HepG2 (cell line): ENCODE measurements around the gene TUBB. TPM values are rescaled to one million over a fixed set of nuclear protein-coding genes. Genes with fewer than 3 reads are reported as not detected.

Experiments used
- CREB3 ChIP-seq: sonication (generic); formaldehyde crosslinking; IDR thresholded peaks from 2 replicates; pipeline ENCODE4 v1.5.0; 2020; ENCODE audit warnings: missing genetic modification reagents
- E2F5 ChIP-seq: sonication (generic); formaldehyde crosslinking; conservative IDR thresholded peaks from 2 replicates; pipeline ENCODE4 v1.4.0; 2020; ENCODE audit warnings: missing genetic modification reagents
- MXI1 ChIP-seq: IDR thresholded peaks from 3 replicates; pipeline ENCODE4 v1.6.1; 2012; ENCODE audit warnings: low read depth, low read length, inconsistent platforms, borderline replicate concordance
- NR1H2 ChIP-seq: sonication (generic); formaldehyde crosslinking; IDR thresholded peaks from 2 replicates; pipeline ENCODE4 v1.8.1; 2022; ENCODE audit warnings: low read depth, missing genetic modification reagents, borderline replicate concordance
- NR2F2 ChIP-seq: IDR thresholded peaks from 2 replicates; pipeline ENCODE4 v1.6.1; 2012; ENCODE audit warnings: low read depth, inconsistent platforms, borderline replicate concordance
- PHF8 ChIP-seq: sonication (generic); formaldehyde crosslinking; IDR thresholded peaks from 2 replicates; pipeline ENCODE4 v1.5.0; 2020; ENCODE audit warnings: missing genetic modification reagents
- SMYD3 ChIP-seq: sonication (generic); formaldehyde crosslinking; IDR thresholded peaks from 2 replicates; pipeline ENCODE4 v1.8.1; 2023; ENCODE audit warnings: mild to moderate bottlenecking, missing genetic modification reagents
- SOX13 ChIP-seq, 3 experiments: fragments of 450-650 bp in 1 of 3; sonication (generic) in 1 of 3; formaldehyde crosslinking in 1 of 3; IDR thresholded peaks in 2 of 3; conservative IDR thresholded peaks in 1 of 3; 2 replicates each; pipeline versions ENCODE4 v1.5.0 to v1.6.1; 2016 to 2020; ENCODE audit warnings: antibody characterized with exemption in 1 of 3, mild to moderate bottlenecking in 1 of 3, missing compliant biosample characterization in 1 of 3, missing genetic modification reagents in 1 of 3, moderate library complexity in 1 of 3
- SP2 ChIP-seq: sonication (generic); formaldehyde crosslinking; IDR thresholded peaks from 2 replicates; pipeline ENCODE4 v1.5.1; 2020; ENCODE audit warnings: mild to moderate bottlenecking, missing genetic modification reagents
- TSC22D2 ChIP-seq: sonication (generic); formaldehyde crosslinking; IDR thresholded peaks from 2 replicates; pipeline ENCODE4 v1.5.1; 2020; ENCODE audit warnings: missing genetic modification reagents, mild to moderate bottlenecking, borderline replicate concordance
- ZBTB4 ChIP-seq: sonication (generic); formaldehyde crosslinking; IDR thresholded peaks from 2 replicates; pipeline ENCODE4 v1.4.0; 2020; ENCODE audit warnings: missing genetic modification reagents, mild to moderate bottlenecking, borderline replicate concordance
- ZNF326 ChIP-seq: sonication (generic); formaldehyde crosslinking; IDR thresholded peaks from 2 replicates; pipeline ENCODE4 v1.4.0; 2020; ENCODE audit warnings: missing genetic modification reagents, borderline replicate concordance
- ZNF33A ChIP-seq: sonication (generic); formaldehyde crosslinking; IDR thresholded peaks from 2 replicates; pipeline ENCODE4 v1.5.1; 2020; ENCODE audit warnings: missing genetic modification reagents, mild to moderate bottlenecking, moderate library complexity, borderline replicate concordance
- ZNF382 ChIP-seq: sonication (generic); formaldehyde crosslinking; IDR thresholded peaks from 2 replicates; pipeline ENCODE4 v1.5.0; 2020; ENCODE audit warnings: missing genetic modification reagents, mild to moderate bottlenecking, borderline replicate concordance
- ZNF550 ChIP-seq: sonication (generic); formaldehyde crosslinking; IDR thresholded peaks from 2 replicates; pipeline ENCODE4 v1.4.0; 2020; ENCODE audit warnings: mild to moderate bottlenecking, missing genetic modification reagents, borderline replicate concordance
- ZNF629 ChIP-seq: sonication (generic); formaldehyde crosslinking; conservative IDR thresholded peaks from 2 replicates; pipeline ENCODE4 v1.5.0; 2020; ENCODE audit warnings: missing genetic modification reagents
- ZNF747 ChIP-seq: sonication (generic); formaldehyde crosslinking; IDR thresholded peaks from 2 replicates; pipeline ENCODE4 v1.8.1; 2023; ENCODE audit warnings: missing genetic modification reagents, mild to moderate bottlenecking, borderline replicate concordance
- ZNF788 ChIP-seq: sonication (generic); formaldehyde crosslinking; IDR thresholded peaks from 2 replicates; pipeline ENCODE4 v1.5.0; 2020; ENCODE audit warnings: mild to moderate bottlenecking, missing genetic modification reagents, borderline replicate concordance
- ZNF816 ChIP-seq: sonication (generic); formaldehyde crosslinking; IDR thresholded peaks from 2 replicates; pipeline ENCODE4 v1.8.0; 2022; ENCODE audit warnings: missing genetic modification reagents, mild to moderate bottlenecking, borderline replicate concordance
- ZSCAN5A ChIP-seq: sonication (generic); formaldehyde crosslinking; IDR thresholded peaks from 2 replicates; pipeline ENCODE4 v1.8.0; 2022; ENCODE audit warnings: mild to moderate bottlenecking, missing genetic modification reagents, borderline replicate concordance
- polyA plus RNA-seq, 8 experiments: library from polyadenylated mRNA; depleted of rRNA in 3 of 8; stranded (reverse) in 7 of 8; unstranded in 1 of 8; fragments of >200 nt; fragmentation: Illumina TruSeq in 4 of 8; extraction: Trizol in 4 of 8; gene quantifications; 2 replicates each; pipeline versions ENCODE4 v1.2.1 to v1.2.3, GENCODE V29; 2011 to 2016; ENCODE audit warnings: low read depth in 4 of 8, missing spikeins in 1 of 8, mixed read lengths in 1 of 8; ENCODE audit not compliant: insufficient read depth in 1 of 8
- total RNA-seq, 5 experiments: library from RNA; depleted of rRNA; stranded (reverse); fragments of >200 nt; fragmentation: Illumina TruSeq; extraction: Trizol; gene quantifications; 2 replicates each; pipeline ENCODE4 v1.2.3, GENCODE V29; 2016; ENCODE audit warnings: low read depth in 1 of 5

TUBB gene
- total and polyA plus RNA-seq, 2 of the 13 experiments (the other 11 are each of a cell fraction or from before 2014, with no cell fraction given) = 911 to 1,163 TPM

GRCh38 chr6:30763618-30764489, 43.7 kb downstream of the TUBB start (continued):
- TF ChIP-seq ZSCAN5A (CRISPR knock-in tag) = peak; percentile 17; the same call in 1 of the 2 replicates
- TF ChIP-seq ZBTB4 (CRISPR knock-in tag) = 0 out of 2 replicates have a peak, but pooled peaks have one; percentile 43
- TF ChIP-seq ZNF788 (CRISPR knock-in tag) = peak; percentile 92; the same call in 1 of the 2 replicates
- no peak; the same call in 2 of the 3 replicates for TF ChIP-seq MXI1
- TF ChIP-seq ZNF326 = no peak
- TF ChIP-seq CREB3 = peak; percentile 78; the same call in 1 of the 2 replicates
- TF ChIP-seq ZNF629 = peak; percentile 75; the same call in 1 of the 2 replicates
- TF ChIP-seq ZNF747 (CRISPR knock-in tag) = peak; percentile 84; the same call in 1 of the 2 replicates
- peak; percentile 96 for TF ChIP-seq SOX13 (IDR thresholded peaks at IDR 0.05)
- peak; percentile 94 to 99; a peak in 3 of 4 replicates for TF ChIP-seq SOX13 (CRISPR knock-in tag; conservative IDR thresholded peaks at IDR 0.05 in 1 of 2, IDR thresholded peaks at IDR 0.05 in 1 of 2)
- no peak for TF ChIP-seq ZNF382 (CRISPR knock-in tag)
- no peak for TF ChIP-seq NR1H2 (CRISPR knock-in tag)
- no peak; the same call in 1 of the 2 replicates for TF ChIP-seq PHF8 (CRISPR knock-in tag)
- peak; percentile 93; the same call in 1 of the 2 replicates for TF ChIP-seq ZNF33A (CRISPR knock-in tag)
- TF ChIP-seq SMYD3 (CRISPR knock-in tag) = 0 out of 2 replicates have a peak, but pooled peaks have one; percentile 20
- TF ChIP-seq ZNF550 (CRISPR knock-in tag) = no peak
- TF ChIP-seq SP2 (CRISPR knock-in tag) = 0 out of 2 replicates have a peak, but pooled peaks have one; percentile 27
- peak; percentile 81; the same call in 1 of the 2 replicates for TF ChIP-seq ZNF816 (CRISPR knock-in tag)
- TF ChIP-seq E2F5 = no peak
- TF ChIP-seq TSC22D2 (CRISPR knock-in tag) = peak; percentile 50; the same call in 1 of the 2 replicates
- TF ChIP-seq NR2F2 = peak; percentile 60; the same call in 1 of the 2 replicates
